ENCODE data around the gene NAA15.

GRCh38 chr4:139311909-139312308, 10.6 kb downstream of the NAA15 start:
- no peak for TF ChIP-seq POLR2A (IDR thresholded peaks at IDR 0.05; ENCODE audit: low read length)
- TF ChIP-seq GATA1 (IDR thresholded peaks at IDR 0.05; ENCODE audit: low read depth, low read length), result no peak

All from erythroblast (primary cell).